DOHH2 (cell line): ENCODE measurements around the gene CEP70.

Experiments used
- H3F3A ChIP-seq: fragments of 200-600 bp; sonication (generic), shearing (Covaris generic); 2 replicates; pipeline ENCODE4 v1.6.0; 2016; ENCODE audit warnings: antibody characterized with exemption, mild to moderate bottlenecking; ENCODE audit not compliant: control insufficient read depth, insufficient read depth
- H3K27ac ChIP-seq: fragments of 200-600 bp; sonication (generic); 2 replicates; pipeline ENCODE4 v1.5.1; 2014; ENCODE audit warnings: low read depth, mild to moderate bottlenecking, low read length, moderate library complexity
- H3K27me3 ChIP-seq: fragments of 200-600 bp; sonication (generic); 2 replicates; pipeline ENCODE4 v1.6.1; 2014; ENCODE audit warnings: mild to moderate bottlenecking, low read length, mixed read lengths; ENCODE audit not compliant: control insufficient read depth
- H3K36me3 ChIP-seq: fragments of 200-600 bp; sonication (generic); 2 replicates; pipeline ENCODE4 v1.6.1; 2014; ENCODE audit warnings: mild to moderate bottlenecking, low read length, moderate library complexity, mixed read lengths; ENCODE audit not compliant: control insufficient read depth
- H3K4me1 ChIP-seq: fragments of 200-600 bp; sonication (generic); 2 replicates; pipeline ENCODE4 v1.6.1; 2014; ENCODE audit warnings: mild to moderate bottlenecking, low read length, mixed read lengths; ENCODE audit not compliant: control insufficient read depth
- H3K4me2 ChIP-seq: fragments of 200-600 bp; sonication (generic); 2 replicates; pipeline ENCODE4 v1.6.0; 2014; ENCODE audit warnings: mild to moderate bottlenecking, low read length, moderate library complexity
- H3K4me3 ChIP-seq: fragments of 200-600 bp; sonication (generic); 2 replicates; pipeline ENCODE4 v1.5.1; 2014; ENCODE audit warnings: mild to moderate bottlenecking, low read length, mixed read lengths
- H3K79me2 ChIP-seq: fragments of 200-600 bp; sonication (generic); 2 replicates; pipeline ENCODE4 v1.6.1; 2014; ENCODE audit warnings: mild to moderate bottlenecking, low read length, mixed read lengths; ENCODE audit not compliant: control insufficient read depth
- H3K9me2 ChIP-seq: fragments of 200-600 bp; sonication (generic); replicated peaks from 2 replicates; pipeline ENCODE4 v1.6.1; 2014; ENCODE audit warnings: mild to moderate bottlenecking, low read length, mixed read lengths; ENCODE audit not compliant: control insufficient read depth
- H3K9me3 ChIP-seq: fragments of 200-600 bp; sonication (generic); 2 replicates; pipeline ENCODE4 v1.6.1; 2014; ENCODE audit warnings: antibody characterized with exemption, low read length, mixed read lengths; ENCODE audit not compliant: control insufficient read depth, insufficient read depth
- H4K20me1 ChIP-seq: fragments of 200-600 bp; sonication (generic); 2 replicates; pipeline ENCODE4 v1.6.0; 2014; ENCODE audit warnings: low read depth, mild to moderate bottlenecking, antibody characterized with exemption, low read length, moderate library complexity; ENCODE audit not compliant: control insufficient read depth, insufficient read depth
- EZH2phosphoT487 ChIP-seq: fragments of 200-600 bp; sonication (generic); IDR thresholded peaks from 2 replicates; pipeline ENCODE4 v1.6.1; 2017; ENCODE audit warnings: borderline replicate concordance, mild to moderate bottlenecking, antibody characterized with exemption, low read length, moderate library complexity, mixed read lengths
- TF ChIP-seq, protein P1 (sequence below): fragments of 200-600 bp; sonication (generic); IDR thresholded peaks from one replicate; pipeline ENCODE4 v1.5.1; 2014; ENCODE audit warnings: antibody characterized with exemption, mild to moderate bottlenecking, low read depth, low read length; ENCODE audit not compliant: poor library complexity, severe bottlenecking

CEP70 gene

DNA sequence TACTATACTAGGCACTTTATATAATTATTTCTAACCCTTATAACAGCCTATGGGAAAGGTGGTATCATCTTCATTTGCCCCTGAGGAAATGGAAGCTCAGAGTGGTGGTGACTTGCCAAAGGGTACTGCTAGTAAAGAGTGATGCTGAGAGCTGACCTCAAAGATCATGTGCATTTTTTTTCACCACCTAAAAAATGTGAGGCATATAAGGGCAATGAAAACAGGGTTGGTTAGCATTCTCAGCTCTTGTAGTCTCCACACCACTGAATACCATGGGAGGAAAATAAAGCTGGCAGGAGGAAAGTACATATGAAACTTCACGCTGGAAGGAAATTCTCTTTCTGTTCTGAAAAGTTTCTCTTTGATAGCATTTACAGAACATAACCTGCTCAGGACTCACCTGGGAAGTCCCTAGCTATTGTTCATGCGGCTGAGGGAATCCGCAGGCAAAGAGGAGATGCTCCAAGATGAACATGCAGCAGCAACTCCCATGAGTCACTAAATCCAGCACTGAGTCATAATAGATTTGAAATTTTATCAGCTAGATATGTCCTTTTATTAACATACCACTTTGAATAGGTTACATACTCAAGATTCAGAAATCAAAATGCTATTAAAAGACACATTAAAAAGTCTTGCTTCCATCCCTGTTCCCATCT lies 31.8 kb upstream of the CEP70 start:
- TF ChIP-seq, protein P1, sequence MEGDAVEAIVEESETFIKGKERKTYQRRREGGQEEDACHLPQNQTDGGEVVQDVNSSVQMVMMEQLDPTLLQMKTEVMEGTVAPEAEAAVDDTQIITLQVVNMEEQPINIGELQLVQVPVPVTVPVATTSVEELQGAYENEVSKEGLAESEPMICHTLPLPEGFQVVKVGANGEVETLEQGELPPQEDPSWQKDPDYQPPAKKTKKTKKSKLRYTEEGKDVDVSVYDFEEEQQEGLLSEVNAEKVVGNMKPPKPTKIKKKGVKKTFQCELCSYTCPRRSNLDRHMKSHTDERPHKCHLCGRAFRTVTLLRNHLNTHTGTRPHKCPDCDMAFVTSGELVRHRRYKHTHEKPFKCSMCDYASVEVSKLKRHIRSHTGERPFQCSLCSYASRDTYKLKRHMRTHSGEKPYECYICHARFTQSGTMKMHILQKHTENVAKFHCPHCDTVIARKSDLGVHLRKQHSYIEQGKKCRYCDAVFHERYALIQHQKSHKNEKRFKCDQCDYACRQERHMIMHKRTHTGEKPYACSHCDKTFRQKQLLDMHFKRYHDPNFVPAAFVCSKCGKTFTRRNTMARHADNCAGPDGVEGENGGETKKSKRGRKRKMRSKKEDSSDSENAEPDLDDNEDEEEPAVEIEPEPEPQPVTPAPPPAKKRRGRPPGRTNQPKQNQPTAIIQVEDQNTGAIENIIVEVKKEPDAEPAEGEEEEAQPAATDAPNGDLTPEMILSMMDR: no peak
- Histone ChIP-seq H3K9me2 (no peaks in the 10 kb centered on the region), H3K4me2 (no peak overlapping the region), H3F3A (no peaks in the 10 kb centered on the region), H3K9me3 (no peaks in the 10 kb centered on the region), H3K27me3 (no peaks in the 10 kb centered on the region), H3K4me1 (no peaks in the 10 kb centered on the region), H3K36me3 (peaks cover 43% of the 10 kb centered on the region), H3K4me3 (no peak overlapping the region), H4K20me1 (no peaks in the 10 kb centered on the region; the same call in 1 of the 2 replicates), H3K27ac (no peak overlapping the region), H3K79me2 (no peaks in the 10 kb centered on the region)

DNA sequence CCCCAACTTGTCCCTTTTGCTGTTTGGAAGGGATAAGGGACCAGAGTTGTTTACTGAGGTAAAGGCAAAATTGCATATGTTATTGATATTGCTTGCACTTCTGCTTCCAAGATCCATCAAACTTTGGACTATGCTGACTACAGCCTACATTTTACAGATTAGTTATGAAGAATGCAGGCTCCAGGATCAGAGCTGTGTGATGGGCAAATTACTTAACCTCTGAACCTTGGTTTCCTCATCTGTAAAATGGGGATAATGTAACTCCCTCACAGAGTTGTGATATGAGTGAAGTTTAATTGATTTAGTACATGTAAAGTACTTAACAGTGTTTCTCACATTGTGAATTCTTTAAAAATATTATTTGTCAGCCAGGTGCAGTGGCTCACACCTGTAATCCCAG lies 30.5 kb upstream of the CEP70 start:
- peaks cover 32% of the 10 kb centered on the region for H3K36me3 ChIP-seq
- TF ChIP-seq EZH2phosphoT487: no peak
- TF ChIP-seq, protein P1: no peak

GRCh38 chr3:138620431-138620830 lies 26.4 kb upstream of the CEP70 start:
- Histone ChIP-seq H3K9me2 (no peaks in the 10 kb centered on the region), H3K27ac (no peak overlapping the region), H4K20me1 (no peaks in the 10 kb centered on the region; the same call in 1 of the 2 replicates)

More for the DNA sequence above, 30.5 kb upstream of the CEP70 start:
- Histone ChIP-seq H3K9me2 (no peaks in the 10 kb centered on the region), H3K4me3 (no peak overlapping the region), H3K9me3 (no peaks in the 10 kb centered on the region), H4K20me1 (no peaks in the 10 kb centered on the region; the same call in 1 of the 2 replicates), H3K27ac (no peak overlapping the region), H3K27me3 (no peaks in the 10 kb centered on the region), H3K4me2 (no peak overlapping the region), H3F3A (no peaks in the 10 kb centered on the region), H3K79me2 (peaks cover 7% of the 10 kb centered on the region), H3K4me1 (no peaks in the 10 kb centered on the region)

More at GRCh38 chr3:138620431-138620830, 26.4 kb upstream of the CEP70 start:
- Histone ChIP-seq H3K4me3 (no peak overlapping the region), H3K36me3 (peaks cover 9% of the 10 kb centered on the region), H3K9me3 (no peaks in the 10 kb centered on the region), H3K79me2 (peaks cover 39% of the 10 kb centered on the region), H3K27me3 (no peaks in the 10 kb centered on the region), H3K4me1 (peaks cover 14% of the 10 kb centered on the region), H3F3A (no peaks in the 10 kb centered on the region; the same call in 1 of the 2 replicates), H3K4me2 (no peak overlapping the region)
- TF ChIP-seq EZH2phosphoT487: no peak
- TF ChIP-seq, protein P1: no peak
